ENCODE data around the gene OOSP1.
"Not testable (repeated sequence)": the region's sequence is repeated elsewhere in the genome, so short reads cannot be mapped to it uniquely, and the experiment has no call there.

The OOSP1 gene

GRCh38 chr11:59981106-59981770 lies 43.0 kb downstream of the OOSP1 start:
- Histone ChIP-seq H3K4me3 (ENCODE audit: low read depth, low read length) (no peak overlapping the region), H3K36me3 (no peaks in the 10 kb centered on the region), H3K27ac (no peak overlapping the region), H3K27me3 (ENCODE audit: insufficient read depth, low read depth, severe bottlenecking) (no peaks in the 10 kb centered on the region), H3K9me3 (ENCODE audit: severe bottlenecking) (no peaks in the 10 kb centered on the region)
- TF ChIP-seq, protein P1, sequence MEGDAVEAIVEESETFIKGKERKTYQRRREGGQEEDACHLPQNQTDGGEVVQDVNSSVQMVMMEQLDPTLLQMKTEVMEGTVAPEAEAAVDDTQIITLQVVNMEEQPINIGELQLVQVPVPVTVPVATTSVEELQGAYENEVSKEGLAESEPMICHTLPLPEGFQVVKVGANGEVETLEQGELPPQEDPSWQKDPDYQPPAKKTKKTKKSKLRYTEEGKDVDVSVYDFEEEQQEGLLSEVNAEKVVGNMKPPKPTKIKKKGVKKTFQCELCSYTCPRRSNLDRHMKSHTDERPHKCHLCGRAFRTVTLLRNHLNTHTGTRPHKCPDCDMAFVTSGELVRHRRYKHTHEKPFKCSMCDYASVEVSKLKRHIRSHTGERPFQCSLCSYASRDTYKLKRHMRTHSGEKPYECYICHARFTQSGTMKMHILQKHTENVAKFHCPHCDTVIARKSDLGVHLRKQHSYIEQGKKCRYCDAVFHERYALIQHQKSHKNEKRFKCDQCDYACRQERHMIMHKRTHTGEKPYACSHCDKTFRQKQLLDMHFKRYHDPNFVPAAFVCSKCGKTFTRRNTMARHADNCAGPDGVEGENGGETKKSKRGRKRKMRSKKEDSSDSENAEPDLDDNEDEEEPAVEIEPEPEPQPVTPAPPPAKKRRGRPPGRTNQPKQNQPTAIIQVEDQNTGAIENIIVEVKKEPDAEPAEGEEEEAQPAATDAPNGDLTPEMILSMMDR (IDR thresholded peaks at IDR 0.05; ENCODE audit: low read depth, low read length), result no peak
- DNase-seq, result no peak

- not testable (repeated sequence) for DNase-seq, H3K36me3 ChIP-seq
Measured at GRCh38 chr11:59982037-59982436, 43.8 kb downstream of the OOSP1 start.

GRCh38 chr11:59983212-59983611 lies 45.0 kb downstream of the OOSP1 start:
- H3K27ac ChIP-seq, result no peak overlapping the region
- no peak for DNase-seq

More at GRCh38 chr11:59982037-59982436, 43.8 kb downstream of the OOSP1 start:
- H3K9me3 ChIP-seq (ENCODE audit: severe bottlenecking); H3K4me3 ChIP-seq (ENCODE audit: low read depth, low read length); H3K27me3 ChIP-seq (ENCODE audit: insufficient read depth, low read depth, severe bottlenecking); H3K27ac ChIP-seq: not testable (repeated sequence)

GRCh38 chr11:59984368-59984767 lies 46.1 kb downstream of the OOSP1 start:
- Histone ChIP-seq H3K9me3 (ENCODE audit: severe bottlenecking) (no peaks in the 10 kb centered on the region), H3K27ac (no peak overlapping the region), H3K36me3 (no peaks in the 10 kb centered on the region), H3K4me3 (ENCODE audit: low read depth, low read length) (no peak overlapping the region), H3K27me3 (ENCODE audit: insufficient read depth, low read depth, severe bottlenecking) (no peaks in the 10 kb centered on the region)
- TF ChIP-seq, protein P1 (IDR thresholded peaks at IDR 0.05; ENCODE audit: low read depth, low read length), result no peak
- DNase-seq, result no peak

More at GRCh38 chr11:59983212-59983611, 45.0 kb downstream of the OOSP1 start:
- H3K36me3 ChIP-seq, result no peaks in the 10 kb centered on the region
- no peaks in the 10 kb centered on the region for H3K9me3 ChIP-seq (ENCODE audit: severe bottlenecking)
- H3K27me3 ChIP-seq (ENCODE audit: insufficient read depth, low read depth, severe bottlenecking), result no peaks in the 10 kb centered on the region
- TF ChIP-seq, protein P1 (IDR thresholded peaks at IDR 0.05; ENCODE audit: low read depth, low read length), result no peak
- no peak overlapping the region for H3K4me3 ChIP-seq (ENCODE audit: low read depth, low read length)

DNA sequence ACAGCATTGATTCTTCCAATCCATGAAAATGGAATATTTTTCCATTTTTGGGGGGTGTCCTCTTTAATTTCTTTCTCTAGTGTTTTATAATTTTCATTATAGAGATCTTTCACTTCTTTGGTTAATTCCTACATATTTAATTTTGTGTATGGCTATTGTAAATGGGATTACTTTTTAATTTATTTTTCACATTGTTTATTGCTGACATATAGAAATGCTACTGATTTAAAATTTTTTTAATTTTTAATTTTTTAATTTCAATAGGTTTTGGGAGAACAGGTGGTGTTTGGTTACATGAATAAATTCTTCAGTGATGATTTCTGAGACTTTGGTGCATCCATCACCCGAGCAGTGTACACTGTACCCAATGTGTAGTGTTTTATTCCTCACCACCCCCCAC lies 52.2 kb downstream of the OOSP1 start:
- TF ChIP-seq, protein P1 (IDR thresholded peaks at IDR 0.05; ENCODE audit: low read depth, low read length), result no peak
- no peak for DNase-seq
- Histone ChIP-seq H3K9me3 (ENCODE audit: severe bottlenecking) (no peaks in the 10 kb centered on the region), H3K4me3 (ENCODE audit: low read depth, low read length) (no peak overlapping the region), H3K36me3 (no peaks in the 10 kb centered on the region), H3K27me3 (ENCODE audit: insufficient read depth, low read depth, severe bottlenecking) (no peaks in the 10 kb centered on the region), H3K27ac (no peak overlapping the region)

DNA sequence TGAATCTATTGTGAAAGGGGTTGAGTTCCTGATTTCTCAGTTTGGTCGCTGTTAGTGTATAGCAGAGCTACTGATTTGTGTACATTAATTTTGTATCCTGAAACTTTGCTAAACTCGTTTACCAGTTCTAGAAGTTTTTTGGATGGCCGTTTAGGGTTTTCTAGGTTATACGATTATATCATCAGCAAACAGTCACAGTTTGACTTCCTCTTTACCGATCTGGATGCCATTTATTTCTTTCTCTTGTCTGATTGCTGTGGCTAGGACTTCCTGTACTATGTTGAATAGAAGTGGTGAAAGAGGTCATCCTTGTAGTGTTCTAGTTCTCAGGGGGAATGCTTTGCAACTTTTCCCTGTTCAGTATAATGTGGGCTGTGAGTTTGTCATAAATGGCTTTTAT lies 54.2 kb downstream of the OOSP1 start:
- no peak for DNase-seq
- H3K27ac ChIP-seq, result no peak overlapping the region
- no peaks in the 10 kb centered on the region for H3K9me3 ChIP-seq (ENCODE audit: severe bottlenecking)
- TF ChIP-seq, protein P1 (IDR thresholded peaks at IDR 0.05; ENCODE audit: low read depth, low read length), result no peak
- no peak overlapping the region for H3K4me3 ChIP-seq (ENCODE audit: low read depth, low read length)
- H3K36me3 ChIP-seq, result no peaks in the 10 kb centered on the region
- no peaks in the 10 kb centered on the region for H3K27me3 ChIP-seq (ENCODE audit: insufficient read depth, low read depth, severe bottlenecking)
